Stimulated activated naive B cell treated with anti-CD40 and anti-IgM and Interleukin-4, amounts not matched to agents 10 μg/mL and 1 μg/mL and 100 μg/mL, for 72 hours (primary cell): ENCODE data around the gene KRT35.
"Not testable (repeated sequence)": the region's sequence is repeated elsewhere in the genome, so short reads cannot be mapped to it uniquely, and the experiment has no call there.

Experiments used
- ATAC-seq, 2 donors: fragments of 150-1000 bp; cut with Tn5 transposase; replicated peaks; 2 replicates each; pipeline ENCODE4 v1.10.0; 2021; ENCODE audit warnings: moderate library complexity in 1 of 2
- DNase-seq: peaks from one replicate; pipeline ENCODE4 v3.0.0; 2021
- H3K27ac Mint-ChIP-seq: one replicate; pipeline ENCODE4 v1.8.0; 2022; ENCODE audit warnings: mild to moderate bottlenecking, mixed read lengths
- H3K27me3 Mint-ChIP-seq, 2 donors: one replicate each; pipeline ENCODE4 v1.8.0; 2022; ENCODE audit warnings: mixed read lengths in 2 of 2
- H3K36me3 Mint-ChIP-seq, 2 donors: one replicate each; pipeline ENCODE4 v1.8.0; 2022; ENCODE audit warnings: mixed read lengths in 2 of 2, mild to moderate bottlenecking in 1 of 2
- H3K4me1 Mint-ChIP-seq, 2 donors: one replicate each; pipeline ENCODE4 v1.8.0; 2022; ENCODE audit warnings: mixed read lengths in 2 of 2, mild to moderate bottlenecking in 1 of 2
- H3K4me3 Mint-ChIP-seq, 2 donors: one replicate each; pipeline ENCODE4 v1.8.0; 2022; ENCODE audit warnings: mild to moderate bottlenecking in 2 of 2, mixed read lengths in 2 of 2, moderate library complexity in 1 of 2
- H3K9me3 Mint-ChIP-seq, 2 donors: one replicate each; pipeline ENCODE4 v1.8.0; 2022; ENCODE audit warnings: mixed read lengths in 2 of 2, mild to moderate bottlenecking in 1 of 2

The KRT35 gene

DNA sequence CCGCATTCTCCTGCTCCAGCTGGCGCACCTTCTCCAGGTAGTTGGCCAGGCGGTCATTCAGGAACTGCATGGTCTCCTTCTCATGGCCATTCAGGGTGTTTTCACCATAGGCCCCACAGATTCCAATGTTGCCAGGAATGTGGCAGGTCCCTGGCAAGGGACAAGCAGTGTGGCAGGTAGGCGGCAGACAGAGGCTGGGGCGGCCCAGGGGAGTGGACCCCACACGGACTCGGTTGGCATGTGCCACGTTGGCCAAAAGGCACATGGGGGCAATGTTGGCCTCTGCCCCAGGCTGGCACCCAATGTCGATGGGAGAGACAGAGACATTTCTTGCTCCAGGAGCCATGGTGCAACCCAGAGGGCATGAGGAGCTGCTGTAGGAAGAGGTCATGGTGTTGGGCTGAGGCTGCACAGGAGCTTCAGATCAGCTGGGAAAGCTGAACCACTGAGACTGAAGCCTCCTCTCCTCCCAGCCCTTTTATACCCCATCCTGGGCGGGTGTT is 40.4 kb downstream of the KRT35 start, which contains the start of gene KRT38:
TSS of gene KRT38 (minus strand) at position 453 of the 503 bp plus-strand sequence. CDS start at position 391, 62 bp downstream.
- no peak for ATAC-seq
- Mint-ChIP-seq H3K27ac (no peak within 1 kb of the TSS), H3K9me3 (no peaks in the 10 kb centered on the region), H3K4me1 (no peaks in the 10 kb centered on the region), H3K27me3 (peaks cover 48 to 59% of the 10 kb centered on the region in 2 donors), H3K36me3 (no peaks in the 10 kb centered on the region), H3K4me3 (no peak within 1 kb of the TSS)
- DNase-seq: no peak

DNA sequence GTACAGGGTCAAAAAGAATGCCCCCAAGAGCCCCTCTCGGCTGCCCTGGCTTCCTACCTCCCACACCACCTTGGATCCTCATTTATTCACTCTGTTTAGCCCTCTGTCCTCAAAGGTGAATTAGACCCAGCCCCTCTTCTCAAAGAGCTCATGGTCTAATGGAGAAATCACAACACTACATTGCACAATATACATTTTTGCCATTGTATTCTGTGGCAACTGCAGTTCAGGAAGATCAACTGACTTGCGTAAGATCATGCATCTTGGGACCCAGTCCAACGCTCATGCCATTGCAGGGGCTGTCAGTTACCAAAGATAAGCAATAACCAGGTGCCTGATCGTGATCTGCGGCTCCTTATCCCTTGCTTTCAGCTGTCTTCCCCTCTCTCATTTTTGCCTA is 41.6 kb downstream of the KRT35 start:
- peaks cover 44 to 53% of the 10 kb centered on the region in 2 donors for H3K27me3 Mint-ChIP-seq
- H3K4me1 Mint-ChIP-seq: no peaks in the 10 kb centered on the region
- no peak overlapping the region for H3K4me3 Mint-ChIP-seq
- no peaks in the 10 kb centered on the region for H3K36me3 Mint-ChIP-seq
- H3K27ac Mint-ChIP-seq: no peak overlapping the region
- no peak for ATAC-seq
- no peaks in the 10 kb centered on the region for H3K9me3 Mint-ChIP-seq
- no peak for DNase-seq

DNA sequence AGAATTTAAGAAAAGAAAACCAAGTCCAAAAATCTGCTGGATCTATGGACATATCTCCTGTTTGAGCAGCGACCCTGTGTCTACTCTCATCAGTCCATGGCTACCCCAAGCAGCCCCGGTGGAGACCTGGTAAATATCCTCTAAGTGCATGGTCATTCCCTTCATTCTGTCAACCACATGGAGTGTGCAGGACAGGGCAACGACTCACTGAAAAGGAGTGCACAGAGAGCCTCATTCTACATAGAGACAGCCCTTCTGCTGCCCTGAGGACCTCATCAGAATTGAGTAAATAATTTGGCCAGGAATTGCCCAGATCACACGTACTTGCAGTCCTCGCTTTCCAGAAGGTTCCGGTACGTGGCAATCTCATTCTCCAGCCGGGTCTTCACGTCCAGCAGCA is 43.2 kb downstream of the KRT35 start:
- H3K4me1 Mint-ChIP-seq: no peaks in the 10 kb centered on the region
- no peak for DNase-seq
- no peak for ATAC-seq
- H3K9me3 Mint-ChIP-seq: no peaks in the 10 kb centered on the region
- H3K27ac Mint-ChIP-seq: no peak overlapping the region
- no peaks in the 10 kb centered on the region for H3K36me3 Mint-ChIP-seq
- H3K27me3 Mint-ChIP-seq: peaks cover 31 to 48% of the 10 kb centered on the region in 2 donors
- H3K4me3 Mint-ChIP-seq: no peak overlapping the region

DNA sequence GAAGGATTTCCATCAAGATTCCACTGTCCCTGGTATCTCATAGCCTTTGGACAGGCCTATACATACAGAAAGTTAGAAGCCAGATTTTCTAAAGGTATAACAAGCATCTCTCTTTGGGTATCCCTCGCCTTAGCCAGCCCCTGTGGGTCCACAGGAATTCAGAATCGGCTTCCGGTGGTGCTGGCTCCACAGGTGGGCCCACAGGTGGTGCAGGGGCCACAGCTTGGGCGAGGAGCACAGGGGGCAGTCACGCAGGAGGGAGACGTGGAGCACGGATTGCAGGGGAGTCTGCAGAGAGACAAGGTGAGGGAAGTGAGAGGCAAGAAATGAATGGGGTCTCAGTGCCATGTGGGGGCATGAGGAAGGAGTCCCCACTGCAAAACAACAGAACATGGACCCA is 43.7 kb downstream of the KRT35 start:
- peaks cover 29 to 45% of the 10 kb centered on the region in 2 donors for H3K27me3 Mint-ChIP-seq
- H3K9me3 Mint-ChIP-seq: no peaks in the 10 kb centered on the region
- no peaks in the 10 kb centered on the region for H3K4me1 Mint-ChIP-seq
- no peak for ATAC-seq
- no peak overlapping the region for H3K27ac Mint-ChIP-seq
- no peak for DNase-seq
- H3K4me3 Mint-ChIP-seq: no peak overlapping the region
- no peaks in the 10 kb centered on the region for H3K36me3 Mint-ChIP-seq

DNA sequence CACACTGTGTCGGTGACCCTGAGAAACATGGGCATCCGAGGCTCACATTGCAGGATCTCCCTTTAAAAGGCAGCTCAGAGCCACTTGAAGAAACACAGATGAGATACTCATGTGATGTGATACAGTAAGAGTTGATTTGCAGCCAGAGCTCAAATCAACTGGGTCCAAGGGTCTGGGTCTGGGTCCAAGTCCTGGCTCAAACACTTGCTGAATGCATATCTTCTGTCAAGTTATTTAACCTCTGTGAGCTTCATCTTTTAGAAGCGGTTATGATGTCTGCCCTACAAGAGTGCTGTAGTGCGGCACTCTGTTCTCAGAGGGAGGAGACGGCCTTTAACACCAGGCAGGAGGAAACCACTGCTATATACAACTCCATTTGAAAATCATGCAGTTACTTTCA is 46.5 kb downstream of the KRT35 start:
- H3K4me1 Mint-ChIP-seq: no peaks in the 10 kb centered on the region
- no peak overlapping the region for H3K4me3 Mint-ChIP-seq
- no peak for DNase-seq
- H3K27me3 Mint-ChIP-seq: peaks cover 10 to 30% of the 10 kb centered on the region in 2 donors
- no peak for ATAC-seq
- no peaks in the 10 kb centered on the region for H3K36me3 Mint-ChIP-seq
- H3K27ac Mint-ChIP-seq: no peak overlapping the region
- H3K9me3 Mint-ChIP-seq: no peaks in the 10 kb centered on the region

DNA sequence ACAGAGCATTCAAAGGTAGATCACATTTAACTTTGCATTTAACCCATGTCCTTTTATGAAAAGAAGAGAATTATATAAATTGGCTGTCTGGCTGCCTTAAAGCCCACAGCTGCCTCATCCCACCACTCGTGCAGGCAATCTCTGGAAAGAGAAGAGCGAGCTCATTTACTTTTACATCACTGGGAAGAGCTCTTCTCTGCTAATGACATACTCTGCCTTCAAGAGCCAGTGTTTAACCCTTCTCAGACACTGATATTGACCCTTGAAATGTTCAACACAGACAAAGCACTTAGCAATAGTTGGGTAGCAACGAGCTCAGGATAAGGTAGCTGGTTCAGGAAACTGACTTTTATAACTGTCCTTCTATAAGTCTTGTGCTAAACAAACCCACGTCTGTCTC is 46.9 kb downstream of the KRT35 start:
- no peak for ATAC-seq
- Mint-ChIP-seq H3K27ac (no peak overlapping the region), H3K4me3 (no peak overlapping the region), H3K9me3 (no peaks in the 10 kb centered on the region), H3K4me1 (no peaks in the 10 kb centered on the region), H3K36me3 (no peaks in the 10 kb centered on the region), H3K27me3 (peaks cover 9 to 31% of the 10 kb centered on the region in 2 donors)
- no peak for DNase-seq

DNA sequence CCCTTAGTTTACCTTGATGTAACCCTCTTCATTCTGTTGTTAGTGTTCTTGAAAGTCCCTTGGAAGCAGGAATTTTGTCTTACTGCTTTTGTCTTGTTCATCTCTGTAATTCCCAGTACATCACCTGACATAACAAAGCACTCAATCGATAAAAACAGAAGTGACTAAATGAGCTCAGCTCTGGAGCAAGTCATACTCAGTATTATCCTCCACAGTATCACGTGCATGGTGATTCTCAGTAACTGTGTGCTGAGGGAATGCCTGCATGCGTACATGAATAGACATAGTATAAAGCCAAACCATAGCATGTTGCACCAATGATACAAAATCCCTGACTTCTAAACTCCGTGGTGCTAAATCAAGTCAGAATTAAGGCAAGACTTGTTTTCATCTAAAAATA is 47.4 kb downstream of the KRT35 start:
- Mint-ChIP-seq H3K4me1 (no peaks in the 10 kb centered on the region), H3K9me3 (no peaks in the 10 kb centered on the region), H3K27me3 (peaks cover 12 to 35% of the 10 kb centered on the region in 2 donors), H3K27ac (no peak overlapping the region), H3K36me3 (no peaks in the 10 kb centered on the region), H3K4me3 (no peak overlapping the region)
- DNase-seq (no peak), ATAC-seq (no peak)

DNA sequence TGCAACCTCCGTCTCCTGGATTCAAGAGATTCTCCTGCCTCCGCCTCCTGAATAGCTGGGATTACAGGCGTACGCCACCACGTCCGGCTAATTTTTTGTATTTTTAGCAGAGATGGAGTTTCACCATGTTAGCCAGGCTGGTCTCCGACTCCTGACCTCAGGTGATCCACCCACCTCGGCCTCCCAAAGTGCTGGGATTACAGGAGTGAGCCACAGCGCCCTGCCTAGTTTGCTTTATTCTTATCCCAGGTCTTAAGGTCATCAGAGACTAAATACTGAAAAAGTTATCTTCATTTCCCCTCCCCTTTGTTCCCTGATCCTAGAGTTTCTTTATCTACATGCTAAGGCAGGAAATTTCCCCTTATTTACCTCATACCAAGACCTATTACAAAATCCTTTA is 50.6 kb downstream of the KRT35 start:
- H3K4me1 Mint-ChIP-seq, DNase-seq, H3K4me3 Mint-ChIP-seq, H3K36me3 Mint-ChIP-seq, ATAC-seq, H3K9me3 Mint-ChIP-seq, H3K27ac Mint-ChIP-seq: not testable (repeated sequence)
- H3K27me3 Mint-ChIP-seq: peaks cover 16 to 35% of the 10 kb centered on the region in 2 donors

DNA sequence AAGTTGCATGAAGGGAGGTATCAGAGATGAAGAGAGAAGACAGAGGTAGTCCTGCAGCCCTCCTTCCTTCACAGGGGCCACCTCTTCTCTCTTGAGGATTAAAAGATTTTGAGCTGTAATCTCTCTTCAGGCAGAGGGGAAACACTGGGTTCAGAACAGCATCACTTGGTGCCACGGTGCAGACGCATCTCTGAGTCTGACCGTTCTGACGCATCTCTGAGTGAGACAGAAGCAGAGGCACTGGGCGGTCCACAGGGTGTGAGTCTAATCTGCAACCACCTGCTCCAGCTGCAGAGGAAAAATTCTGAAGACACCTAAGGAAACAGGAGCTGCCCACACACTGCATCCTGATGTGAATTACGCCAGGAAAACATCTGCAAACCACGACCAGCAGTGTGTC is 51.3 kb downstream of the KRT35 start:
- Mint-ChIP-seq H3K27me3 (peaks cover 20 to 35% of the 10 kb centered on the region in 2 donors), H3K4me3 (no peak overlapping the region), H3K9me3 (no peaks in the 10 kb centered on the region), H3K27ac (no peak overlapping the region), H3K4me1 (no peaks in the 10 kb centered on the region), H3K36me3 (no peaks in the 10 kb centered on the region)
- no peak for DNase-seq
- no peak for ATAC-seq

DNA sequence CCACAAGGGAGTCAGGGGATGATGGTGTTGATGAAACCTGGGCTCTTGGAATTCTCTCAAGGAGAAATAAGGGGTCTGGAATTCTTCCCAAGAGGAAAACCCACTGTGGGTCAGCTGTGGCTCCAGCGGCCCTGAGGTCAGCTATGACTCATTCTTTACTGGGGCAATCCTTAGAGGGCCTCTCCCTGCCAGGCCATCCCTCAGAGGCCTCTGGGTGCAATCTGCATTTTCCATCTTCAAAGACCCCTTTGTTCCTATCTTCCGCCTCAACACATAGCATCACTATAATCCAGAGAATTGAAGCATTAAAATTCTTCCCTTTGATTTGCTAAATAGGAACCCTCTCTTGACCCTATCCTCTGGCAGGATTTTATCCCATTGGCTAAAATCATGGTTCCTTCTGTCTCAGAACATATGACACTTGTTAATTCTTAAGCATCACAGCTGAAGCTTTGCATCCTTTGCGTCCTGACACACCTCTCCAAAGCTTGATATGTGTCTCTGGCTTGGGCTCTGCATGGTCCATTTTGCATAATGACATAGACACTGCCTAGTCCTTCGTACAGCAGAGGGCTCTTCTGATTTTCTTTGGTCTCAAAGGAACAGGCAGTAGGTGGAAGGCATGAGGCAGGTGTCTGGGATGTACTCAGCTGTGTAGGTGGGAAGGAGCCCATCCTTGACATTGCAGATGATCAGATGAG is 52.2 kb downstream of the KRT35 start:
- no peaks in the 10 kb centered on the region for H3K36me3 Mint-ChIP-seq
- DNase-seq: no peak
- no peaks in the 10 kb centered on the region for H3K4me1 Mint-ChIP-seq
- H3K4me3 Mint-ChIP-seq: no peak overlapping the region
- no peak for ATAC-seq
- H3K27ac Mint-ChIP-seq: no peak overlapping the region
- no peaks in the 10 kb centered on the region for H3K9me3 Mint-ChIP-seq
- H3K27me3 Mint-ChIP-seq: peaks cover 24 to 34% of the 10 kb centered on the region in 2 donors
